Endothelial cell of umbilical vein (primary cell): Measurements from ENCODE around the gene LRRIQ1. TPM values are rescaled to one million over a fixed set of nuclear protein-coding genes. Genes with fewer than 3 reads are reported as not detected.

ENCODE experiments used
- BruUV-seq: library from RNA; stranded (reverse); fragments of 400-500 nt; replicated peaks from 2 replicates; lab custom pipeline; 2021; lab: Mats Ljungman, UMichigan
- CTCF ChIA-PET: fragments of 300-600, 350-600 bp; sonication (Branson Sonifier 250); formaldehyde crosslinking; loops from one replicate; lab custom pipeline; 2021; ENCODE audit warnings: antibody characterized with exemption, inconsistent platforms; lab: Charles Lee
- POLR2A ChIA-PET: fragments of 300-600, 350-600 bp; sonication (Branson Sonifier 250); formaldehyde crosslinking; loops from one replicate; lab custom pipeline; 2021; ENCODE audit warnings: antibody characterized with exemption, inconsistent platforms; lab: Charles Lee
- DNase-seq: peaks from one replicate; pipeline ENCODE4 v3.0.0-alpha.2; 2011; ENCODE audit warnings: low read depth, low spot score
- FAIRE-seq: peaks from 2 replicates; lab custom pipeline; 2011; peaks lifted over from hg19 to GRCh38; lab: Jason Lieb, UNC
- H2AFZ ChIP-seq: 2 replicates; pipeline ENCODE4 v1.6.0; 2012; ENCODE audit warnings: low read depth, low read length, control low read depth, inconsistent platforms
- H3K27ac ChIP-seq: 2 replicates; pipeline ENCODE4 v1.5.1; 2011; ENCODE audit warnings: low read depth, mild to moderate bottlenecking, control low read depth, low read length, moderate library complexity; ENCODE audit not compliant: insufficient read depth
- H3K27me3 ChIP-seq, 2 experiments: 2 replicates each; pipeline versions ENCODE4 v1.6.0 to v1.6.1; 2011; ENCODE audit warnings: low read length in 2 of 2, mixed read lengths in 1 of 2; ENCODE audit not compliant: control insufficient read depth in 2 of 2, insufficient read depth in 2 of 2
- H3K36me3 ChIP-seq, 2 experiments: 2 replicates in 1 of 2; 3 replicates in 1 of 2; pipeline ENCODE4 v1.5.1; 2011; ENCODE audit warnings: low read length in 2 of 2, mild to moderate bottlenecking in 1 of 2, moderate library complexity in 1 of 2; ENCODE audit not compliant: control insufficient read depth in 2 of 2, insufficient read depth in 2 of 2; ENCODE audit errors: extremely low read depth in 1 of 2
- H3K4me1 ChIP-seq: 3 replicates; pipeline ENCODE4 v1.5.1; 2011; ENCODE audit warnings: mild to moderate bottlenecking, low read length; ENCODE audit not compliant: control insufficient read depth, insufficient read depth; ENCODE audit errors: extremely low read depth
- H3K4me2 ChIP-seq: 2 replicates; pipeline ENCODE4 v1.6.1; 2011; ENCODE audit warnings: low read length, control low read depth, mixed read lengths; ENCODE audit not compliant: insufficient read depth
- H3K4me3 ChIP-seq, 3 experiments: fragments of 200-600 bp in 1 of 3; sonication (generic), shearing (Covaris generic) in 1 of 3; replicated peaks in 1 of 3; 2 replicates each; pipeline ENCODE4 v1.5.1; 2011 to 2016; ENCODE audit warnings: control low read depth in 3 of 3, low read length in 3 of 3, mild to moderate bottlenecking in 2 of 3, inconsistent platforms in 1 of 3, low read depth in 1 of 3, moderate library complexity in 1 of 3; ENCODE audit not compliant: insufficient read depth in 1 of 3
- H3K79me2 ChIP-seq: 2 replicates; pipeline ENCODE4 v1.6.0; 2012; ENCODE audit warnings: low read length, inconsistent platforms; ENCODE audit not compliant: control insufficient read depth, insufficient read depth
- H3K9ac ChIP-seq: replicated peaks from 2 replicates; pipeline ENCODE3; 2011; ENCODE audit warnings: low read length, control low read depth; ENCODE audit not compliant: insufficient read depth; ENCODE audit errors: extremely low read depth
- H3K9me1 ChIP-seq: replicated peaks from 3 replicates; pipeline ENCODE4 v1.6.0; 2011; ENCODE audit warnings: mild to moderate bottlenecking, low read length; ENCODE audit not compliant: control insufficient read depth, insufficient read depth; ENCODE audit errors: extremely low read depth
- H3K9me3 ChIP-seq: replicated peaks from 2 replicates; pipeline ENCODE4 v1.5.1; 2012; ENCODE audit warnings: low read length, inconsistent platforms; ENCODE audit not compliant: control insufficient read depth, insufficient read depth
- H4K20me1 ChIP-seq: replicated peaks from 2 replicates; pipeline ENCODE3; 2011; ENCODE audit warnings: mild to moderate bottlenecking, low read length; ENCODE audit not compliant: control insufficient read depth, insufficient read depth; ENCODE audit errors: extremely low read depth
- CTCF ChIP-seq, 2 donors: IDR thresholded peaks; 1 replicate in 1 of 2; 2 replicates in 1 of 2; pipeline ENCODE4 v1.5.1; 2011; ENCODE audit warnings: low read length in 2 of 2, mild to moderate bottlenecking in 2 of 2, moderate library complexity in 2 of 2, control low read depth in 1 of 2, inconsistent platforms in 1 of 2, low read depth in 1 of 2; ENCODE audit not compliant: insufficient read depth in 1 of 2; ENCODE audit errors: extremely low read depth in 1 of 2
- EZH2 ChIP-seq: IDR thresholded peaks from 2 replicates; pipeline ENCODE4 v1.6.1; 2012; ENCODE audit warnings: borderline replicate concordance, low read depth, mild to moderate bottlenecking, moderate library complexity, low read length, inconsistent platforms; ENCODE audit not compliant: severe bottlenecking
- FOS ChIP-seq: IDR thresholded peaks from 2 replicates; pipeline ENCODE4 v1.6.1; 2011; ENCODE audit warnings: mild to moderate bottlenecking, low read length, moderate library complexity, borderline replicate concordance; ENCODE audit not compliant: insufficient read depth
- GATA2 ChIP-seq: IDR thresholded peaks from 2 replicates; pipeline ENCODE4 v1.7.0; 2011; ENCODE audit warnings: low read depth, mild to moderate bottlenecking, moderate library complexity, mixed read lengths, low read length; ENCODE audit not compliant: insufficient read length, insufficient read depth
- JUN ChIP-seq: IDR thresholded peaks from 2 replicates; pipeline ENCODE4 v1.6.1; 2011; ENCODE audit warnings: borderline replicate concordance, low read depth; ENCODE audit not compliant: insufficient read length, insufficient read depth
- MAX ChIP-seq: IDR thresholded peaks from 2 replicates; pipeline ENCODE4 v1.6.1; 2011; ENCODE audit not compliant: insufficient read depth, insufficient read length
- MYC ChIP-seq: IDR thresholded peaks from one replicate; pipeline ENCODE4 v1.6.1; 2011; ENCODE audit warnings: mild to moderate bottlenecking, low read depth, low read length
- POLR2A ChIP-seq: IDR thresholded peaks from 2 replicates; pipeline ENCODE4 v1.6.1; 2012; ENCODE audit warnings: low read depth, mild to moderate bottlenecking, control low read depth, low read length
- POLR2AphosphoS5 ChIP-seq: IDR thresholded peaks from 2 replicates; pipeline ENCODE4 v1.6.1; 2012; ENCODE audit warnings: low read depth, mild to moderate bottlenecking, control low read depth, low read length, moderate library complexity; ENCODE audit not compliant: insufficient read depth
- dilution Hi-C: fragments of 300-500 bp; cut with MboI; formaldehyde crosslinking; loops from one replicate; pipeline ENCODE4 v1.15.0; 2019; ENCODE audit warnings: low sequenced_read_pairs; ENCODE audit not compliant: extremely low pct_ligation_motif_present
- intact Hi-C: fragments of 100-400 bp; cut with micrococcal nuclease; formaldehyde crosslinking; loops from one replicate; pipeline ENCODE4 v1.10.0; 2022
- polyA plus RNA-seq, 4 experiments: library from polyadenylated mRNA; depleted of rRNA in 3 of 4; stranded (reverse) in 3 of 4; unstranded in 1 of 4; fragments of >200 nt; gene quantifications; 2 replicates each; pipeline versions ENCODE4 v1.2.1 to v1.2.3, GENCODE V29; 2011 to 2012; ENCODE audit warnings: missing spikeins in 1 of 4
- total RNA-seq: library from RNA; stranded (reverse); gene quantifications from 2 replicates; pipeline ENCODE4 v1.2.3, GENCODE V29; 2021

LRRIQ1 gene
- total and polyA plus RNA-seq, 2 donors (not counting 3 experiments of a cell fraction or from before 2014, with no cell fraction given), result 0.08 to 0.20 TPM

- H3K27ac ChIP-seq, result no peak overlapping the region
- no peak for FAIRE-seq
- no peak overlapping the region for H2AFZ ChIP-seq
- DNase-seq, result no peak
- no peak overlapping the region for H3K4me3 ChIP-seq
- H4K20me1 ChIP-seq, result no peaks in the 10 kb centered on the region
- H3K36me3 ChIP-seq, result no peaks in the 10 kb centered on the region
- peaks cover 9 to 16% of the 10 kb centered on the region in 2 experiments for H3K27me3 ChIP-seq
- peaks cover 5% of the 10 kb centered on the region for H3K4me1 ChIP-seq
- CTCF ChIA-PET, result no interaction called here
- H3K9ac ChIP-seq, result no peak overlapping the region
- peaks cover 16% of the 10 kb centered on the region for H3K79me2 ChIP-seq
- intact Hi-C loops, result loop anchor here (5.0 to 10.0 kb wide), 2 partner anchors 101 to 369 kb away; partner anchors contain the start of gene SLC6A15
- POLR2A ChIA-PET, result no interaction called here
- no TSS peak for BruUV-seq
- no peak overlapping the region for H3K4me2 ChIP-seq
- dilution Hi-C loops, result no loop called here
- H3K9me3 ChIP-seq, result no peaks in the 10 kb centered on the region
- no peaks in the 10 kb centered on the region for H3K9me1 ChIP-seq
- TF ChIP-seq FOS, result no peak
- TF ChIP-seq CTCF (IDR thresholded peaks at IDR 0.05; ENCODE audit: extremely low read depth in 1 of 2, insufficient read depth in 1 of 2, low read depth in 1 of 2, low read length in 2 of 2), result no peak
- no peak for TF ChIP-seq POLR2A
- no peak for TF ChIP-seq JUN
- TF ChIP-seq GATA2, result no peak
- TF ChIP-seq MYC, result no peak
- no peak for TF ChIP-seq POLR2AphosphoS5
- no peak for TF ChIP-seq EZH2
- TF ChIP-seq MAX, result no peak
These were observed 247.4 kb downstream of the LRRIQ1 start for GRCh38 chr12:85283560-85283959.

Other genes starting within 250 kb of the LRRIQ1 start
- 0.24 and 1.1 TPM in 2 replicates for gene SLC6A15, start 123.6 kb upstream of the LRRIQ1 start, total RNA-seq
- gene SLC6A15, start 123.6 kb upstream of the LRRIQ1 start, polyA plus RNA-seq, result 0.03 TPM in 1 of 2 replicates, not detected in the other
- not detected in 2 replicates for gene TSPAN19, start 74 bp upstream of the LRRIQ1 start, total RNA-seq
- not detected in 2 replicates for gene TSPAN19, start 74 bp upstream of the LRRIQ1 start, polyA plus RNA-seq
- 2.2 and 3.4 TPM in 2 replicates for gene ALX1, start 243.9 kb downstream of the LRRIQ1 start, total RNA-seq
- gene ALX1, start 243.9 kb downstream of the LRRIQ1 start, polyA plus RNA-seq, result 3.5 TPM in 2 replicates